ENCODE results near the gene YPEL2. TPM values are rescaled to one million over a fixed set of nuclear protein-coding genes. Genes with fewer than 3 reads are reported as not detected.

Gene YPEL2
- total RNA-seq, 2 donors from 2014 or later: 12.8 to 40.3 TPM

GRCh38 chr17:59357219-59357697, 25.8 kb downstream of the YPEL2 start:
- intact Hi-C loops (cut with DNase I): no loop called here
- Histone ChIP-seq H3K27ac (peak overlapping the region in 1 of 2 donors; percentile 50), H3K9me3 (no peaks in the 10 kb centered on the region), H3K36me3 (no peaks in the 10 kb centered on the region), H3K4me3 (no peak overlapping the region), H3K27me3 (replicated peaks; ENCODE audit: insufficient read depth) (no peaks in the 10 kb centered on the region), H3K4me1 (replicated peaks) (peaks cover under 1% of the 10 kb centered on the region)
- DNase-seq (ENCODE audit: low spot score): no peak
- TF ChIP-seq CTCF (IDR thresholded peaks at IDR 0.05): no peak
- TF ChIP-seq POLR2AphosphoS5 (IDR thresholded peaks at IDR 0.05): no peak
- no peak for TF ChIP-seq POLR2A (IDR thresholded peaks at IDR 0.05)

GRCh38 chr17:59357929-59358328, 26.5 kb downstream of the YPEL2 start:
- Histone ChIP-seq H3K27ac (peak overlapping the region in 1 of 2 donors; percentile 50), H3K4me1 (replicated peaks) (peaks cover 5% of the 10 kb centered on the region), H3K9me3 (no peaks in the 10 kb centered on the region), H3K36me3 (no peaks in the 10 kb centered on the region), H3K4me3 (no peak overlapping the region), H3K27me3 (replicated peaks; ENCODE audit: insufficient read depth) (no peaks in the 10 kb centered on the region)
- 100% methylated on average over 1 of the region's 1 CpG for WGBS
- intact Hi-C loops (cut with DNase I): no loop called here
- DNase-seq (ENCODE audit: low spot score): no peak
- no peak for TF ChIP-seq POLR2AphosphoS5 (IDR thresholded peaks at IDR 0.05)
- TF ChIP-seq POLR2A (IDR thresholded peaks at IDR 0.05): no peak
- no peak for TF ChIP-seq CTCF (IDR thresholded peaks at IDR 0.05)

GRCh38 chr17:59361386-59361785, 29.9 kb downstream of the YPEL2 start:
- no peak for DNase-seq (ENCODE audit: low spot score)
- TF ChIP-seq CTCF (IDR thresholded peaks at IDR 0.05) (no peak), POLR2A (IDR thresholded peaks at IDR 0.05) (no peak), POLR2AphosphoS5 (IDR thresholded peaks at IDR 0.05) (no peak)

GRCh38 chr17:59361916-59362810, 30.7 kb downstream of the YPEL2 start:
- 41% methylated on average over 7 of the region's 7 CpGs for WGBS
- Histone ChIP-seq H3K27ac (peak overlapping the region in 1 of 2 donors; percentile 9), H3K4me3 (no peak overlapping the region), H3K4me1 (replicated peaks) (peaks cover 21% of the 10 kb centered on the region), H3K9me3 (no peaks in the 10 kb centered on the region), H3K27me3 (replicated peaks; ENCODE audit: insufficient read depth) (no peaks in the 10 kb centered on the region), H3K36me3 (no peaks in the 10 kb centered on the region)
- TF ChIP-seq POLR2AphosphoS5 (IDR thresholded peaks at IDR 0.05): no peak
- no peak for TF ChIP-seq CTCF (IDR thresholded peaks at IDR 0.05)
- TF ChIP-seq POLR2A (IDR thresholded peaks at IDR 0.05): no peak
- no peak for DNase-seq (ENCODE audit: low spot score)
- intact Hi-C loops (cut with DNase I): no loop called here

More at GRCh38 chr17:59361386-59361785, 29.9 kb downstream of the YPEL2 start:
- Histone ChIP-seq H3K27ac (no peak overlapping the region), H3K27me3 (replicated peaks; ENCODE audit: insufficient read depth) (no peaks in the 10 kb centered on the region), H3K9me3 (no peaks in the 10 kb centered on the region), H3K4me1 (replicated peaks) (peaks cover 16% of the 10 kb centered on the region), H3K4me3 (no peak overlapping the region), H3K36me3 (no peaks in the 10 kb centered on the region)
- WGBS: 42% methylated on average over 3 of the region's 3 CpGs
- intact Hi-C loops (cut with DNase I): no loop called here

GRCh38 chr17:59362811-59363205, 31.4 kb downstream of the YPEL2 start:
- intact Hi-C loops (cut with DNase I): no loop called here
- no peak for TF ChIP-seq CTCF (IDR thresholded peaks at IDR 0.05)
- TF ChIP-seq POLR2A (IDR thresholded peaks at IDR 0.05): no peak
- no peak for TF ChIP-seq POLR2AphosphoS5 (IDR thresholded peaks at IDR 0.05)
- H3K9me3 ChIP-seq: no peaks in the 10 kb centered on the region
- H3K4me3 ChIP-seq: no peak overlapping the region
- no peak for DNase-seq (ENCODE audit: low spot score)
- no peaks in the 10 kb centered on the region for H3K27me3 ChIP-seq (replicated peaks; ENCODE audit: insufficient read depth)
- 73% methylated on average over 2 of the region's 2 CpGs for WGBS
- peaks cover 28% of the 10 kb centered on the region for H3K4me1 ChIP-seq (replicated peaks)
- no peaks in the 10 kb centered on the region for H3K36me3 ChIP-seq
- no peak overlapping the region for H3K27ac ChIP-seq

Data from prostate gland (tissue), 2 donors.